K562 (cell line): ENCODE results near the gene HCAR1. TPM values are rescaled to one million over a fixed set of nuclear protein-coding genes. Genes with fewer than 3 reads are reported as not detected.

ENCODE experiments used
- ATAC-seq: fragments of 200-7000 bp; cut with Tn5 transposase; 3 replicates; pipeline ENCODE4 v1.9.1; 2020; ENCODE audit warnings: moderate library complexity
- BruUV-seq: library from RNA; stranded (reverse); fragments of 400-500 nt; replicated peaks from 2 replicates; lab custom pipeline; 2021; lab: Mats Ljungman, UMichigan
- CTCF ChIA-PET: fragments of 300-600 bp; formaldehyde crosslinking; extraction: SDS; loops from one replicate; lab custom pipeline; 2021; ENCODE audit warnings: low intra/inter-chr PET ratio; lab: Yijun Ruan, JAX
- POLR2A ChIA-PET: fragments of 300-600, 350-650 bp; sonication (Branson Sonifier 250); formaldehyde crosslinking; extraction: SDS; loops from one replicate; lab custom pipeline; 2021; ENCODE audit warnings: antibody characterized with exemption, inconsistent platforms; lab: Yijun Ruan, JAX
- DNase-seq, 4 experiments: peaks; one replicate each; pipeline versions ENCODE4 v3.0.0 to v3.0.0-alpha.2; 2011 to 2018; ENCODE audit warnings: low spot score in 3 of 4, mixed read lengths in 3 of 4; ENCODE audit errors: extremely low read depth in 1 of 4
- FAIRE-seq: peaks from 2 replicates; lab custom pipeline; 2011; peaks lifted over from hg19 to GRCh38; lab: Jason Lieb, UNC
- H2AFZ ChIP-seq: 2 replicates; pipeline ENCODE4 v1.6.0; 2011; ENCODE audit warnings: low read depth, low read length, control low read depth, inconsistent platforms
- H3K27ac ChIP-seq: fragments of 200-600 bp; 3 replicates; pipeline ENCODE4 v1.8.0; 2011; ENCODE audit warnings: low read depth, mild to moderate bottlenecking, control low read depth, inconsistent platforms, low read length, moderate library complexity, mixed read lengths; ENCODE audit errors: extremely low read depth
- H3K27me3 ChIP-seq, 2 experiments: fragments of 300-600 bp in 1 of 2; 2 replicates in 1 of 2; 3 replicates in 1 of 2; pipeline versions ENCODE4 v1.6.0 to v1.8.0; 2011; ENCODE audit warnings: inconsistent platforms in 2 of 2, low read length in 2 of 2, mild to moderate bottlenecking in 1 of 2, mixed read lengths in 1 of 2, moderate library complexity in 1 of 2; ENCODE audit not compliant: control insufficient read depth in 2 of 2, insufficient read depth in 2 of 2
- H3K36me3 ChIP-seq: fragments of 300-600 bp; 3 replicates; pipeline ENCODE4 v1.8.0; 2011; ENCODE audit warnings: mild to moderate bottlenecking, low read length, inconsistent platforms; ENCODE audit not compliant: control insufficient read depth, insufficient read depth
- H3K4me1 ChIP-seq, 2 experiments: fragments of 200-600 bp in 1 of 2; replicated peaks in 1 of 2; 2 replicates in 1 of 2; 3 replicates in 1 of 2; pipeline versions ENCODE4 v1.5.1 to v1.8.0; 2011; ENCODE audit warnings: inconsistent platforms in 2 of 2, low read length in 2 of 2, mild to moderate bottlenecking in 1 of 2, mixed read lengths in 1 of 2, moderate library complexity in 1 of 2; ENCODE audit not compliant: control insufficient read depth in 2 of 2, insufficient read depth in 2 of 2
- H3K4me2 ChIP-seq: 2 replicates; pipeline ENCODE4 v1.6.1; 2011; ENCODE audit warnings: low read length, control low read depth, inconsistent platforms, mixed read lengths; ENCODE audit not compliant: insufficient read depth
- H3K4me3 ChIP-seq: fragments of 200-600 bp; sonication (generic), shearing (Covaris generic); 2 replicates; pipeline ENCODE4 v1.5.1; 2016; ENCODE audit warnings: control low read depth, inconsistent platforms
- H3K79me2 ChIP-seq: fragments of 200-600 bp; 3 replicates; pipeline ENCODE4 v1.8.0; 2011; ENCODE audit warnings: low read length, inconsistent platforms; ENCODE audit not compliant: control insufficient read depth, insufficient read depth
- H3K9ac ChIP-seq, 2 experiments: 2 replicates each; pipeline versions ENCODE4 v1.6.0 to v1.6.1; 2011; ENCODE audit warnings: low read depth in 2 of 2, low read length in 2 of 2, control low read depth in 1 of 2, inconsistent platforms in 1 of 2, mild to moderate bottlenecking in 1 of 2, mixed read lengths in 1 of 2; ENCODE audit not compliant: insufficient read depth in 1 of 2
- H3K9me1 ChIP-seq: one replicate; pipeline ENCODE4 v1.6.0; 2011; ENCODE audit warnings: inconsistent platforms, mild to moderate bottlenecking, low read length, moderate library complexity; ENCODE audit not compliant: control insufficient read depth, insufficient read depth
- H3K9me3 ChIP-seq: replicated peaks from 2 replicates; pipeline ENCODE4 v1.5.1; 2011; ENCODE audit warnings: low read depth, low read length, inconsistent platforms; ENCODE audit not compliant: control insufficient read depth, insufficient read depth
- H4K20me1 ChIP-seq: replicated peaks from 2 replicates; pipeline ENCODE4 v1.6.1; 2011; ENCODE audit warnings: low read length, inconsistent platforms, mixed read lengths; ENCODE audit not compliant: control insufficient read depth, insufficient read depth
- CBFB ChIP-seq: sonication (generic); formaldehyde crosslinking; IDR thresholded peaks from 2 replicates; pipeline ENCODE4 v1.4.0; 2020; ENCODE audit warnings: mild to moderate bottlenecking, missing genetic modification reagents
- CHD1 ChIP-seq: fragments of 200-600 bp; sonication (generic); IDR thresholded peaks from one replicate; pipeline ENCODE4 v1.6.1; 2012; ENCODE audit warnings: mild to moderate bottlenecking, moderate library complexity, low read length, inconsistent platforms
- ELF4 ChIP-seq: fragments of 450-650 bp; formaldehyde crosslinking; IDR thresholded peaks from 2 replicates; pipeline ENCODE4 v1.4.0; 2022; ENCODE audit warnings: missing genetic modification characterization
- EZH2 ChIP-seq: IDR thresholded peaks from 2 replicates; pipeline ENCODE4 v1.6.1; 2012; ENCODE audit warnings: low read depth, mild to moderate bottlenecking, inconsistent platforms, low read length, borderline replicate concordance
- MEF2D ChIP-seq: conservative IDR thresholded peaks from 2 replicates; pipeline ENCODE4 v1.6.1; 2016; ENCODE audit warnings: low read depth, missing genetic modification characterization, missing compliant biosample characterization
- OTX1 ChIP-seq: fragments of 450-650 bp; formaldehyde crosslinking; IDR thresholded peaks from 2 replicates; pipeline ENCODE4 v1.4.0; 2022; ENCODE audit warnings: mild to moderate bottlenecking
- SMARCE1 ChIP-seq: fragments of 450-650 bp; IDR thresholded peaks from 2 replicates; pipeline ENCODE4 v1.7.1; 2016; ENCODE audit warnings: mild to moderate bottlenecking
- ZSCAN29 ChIP-seq: fragments of 450-650 bp; IDR thresholded peaks from 2 replicates; pipeline ENCODE4 v1.6.1; 2017
- WGBS: fragments of 100-300 bp; shearing (Covaris generic); methylation state at CpG from one replicate; pipeline ENCODE4 v1.1.6; 2016; ENCODE audit warnings: low coverage, mixed read lengths; ENCODE audit not compliant: insufficient coverage; ENCODE audit errors: missing lambda C conversion rate; 5-methylcytosine and 5-hydroxymethylcytosine counted together
- in situ Hi-C: fragments of 300-500 bp; cut with MboI; formaldehyde crosslinking; loops from 4 replicates; pipeline ENCODE4 v1.15.0; 2018; ENCODE audit warnings: inconsistent platforms, mixed read lengths
- intact Hi-C: fragments of 100-400 bp; cut with micrococcal nuclease; formaldehyde crosslinking; loops from 2 replicates; pipeline ENCODE4 v1.14.2; 2022
- polyA plus RNA-seq, 8 experiments: library from polyadenylated mRNA; depleted of rRNA in 4 of 8; stranded (reverse) in 5 of 8; unstranded in 3 of 8; fragments of >200 nt; fragmentation: Nextera tagmentation in 2 of 8; fragmentation: Illumina TruSeq in 1 of 8; extraction: Ambion mirVana in 2 of 8; extraction: Trizol in 1 of 8; gene quantifications; 2 replicates each; pipeline versions ENCODE4 v1.2.1 to v1.2.3, GENCODE V29; 2011 to 2014; ENCODE audit warnings: inconsistent platforms in 1 of 8, missing spikeins in 1 of 8
- total RNA-seq, 7 experiments: library from RNA; depleted of rRNA in 6 of 7; stranded (reverse); fragments of >200 nt in 6 of 7; fragmentation: Illumina TruSeq in 2 of 7; extraction: Trizol in 2 of 7; gene quantifications; 2 replicates each; pipeline versions ENCODE4 v1.2.1 to v1.2.3, GENCODE V29; 2011 to 2021; ENCODE audit warnings: low replicate concordance in 1 of 7
- TF ChIP-seq, protein P1 (sequence below), 2 experiments: fragments of 450-650 bp; IDR thresholded peaks; 2 replicates each; pipeline ENCODE4 v1.6.1; 2016
- TF ChIP-seq, protein P2 (sequence below): fragments of 250-450 bp; sonication (Bioruptor Pico); IDR thresholded peaks from 2 replicates; pipeline ENCODE4 v1.4.0; 2020; ENCODE audit warnings: borderline replicate concordance
- TF ChIP-seq, protein P3 (sequence below): fragments of 450-650 bp; formaldehyde crosslinking; IDR thresholded peaks from 2 replicates; pipeline ENCODE4 v1.4.0; 2022; ENCODE audit warnings: missing genetic modification characterization
- TF ChIP-seq, protein P4 (sequence below): fragments of 250-450 bp; sonication (Bioruptor Pico); IDR thresholded peaks from 2 replicates; pipeline ENCODE4 v1.8.0; 2022; ENCODE audit warnings: inconsistent platforms
- TF ChIP-seq, protein P5 (sequence below): fragments of 450-650 bp; formaldehyde crosslinking; conservative IDR thresholded peaks from 2 replicates; pipeline ENCODE4 v1.4.0; 2022; ENCODE audit warnings: mild to moderate bottlenecking, missing genetic modification characterization

HCAR1 gene
- total and polyA plus RNA-seq, 9 of the 15 experiments (the other 6 are each of a cell fraction or from before 2014, with no cell fraction given) = not detected

DNA sequence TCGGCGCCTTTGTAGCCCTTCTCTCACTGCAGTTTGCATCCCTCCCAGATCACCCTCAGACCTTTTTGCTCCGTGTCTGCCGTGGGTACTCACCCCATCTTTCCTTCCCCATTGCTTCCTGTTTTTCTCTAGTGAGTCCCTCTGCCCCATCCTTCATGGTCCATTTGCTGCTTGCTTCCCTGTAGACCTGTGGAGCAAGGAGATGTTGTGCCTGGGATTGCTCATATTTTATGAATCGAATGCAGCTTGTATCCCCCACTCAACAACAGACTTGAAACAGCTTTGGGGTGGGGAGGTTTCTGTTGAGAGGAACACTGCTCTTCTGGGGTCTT is 22.6 kb upstream of the HCAR1 start:
- Histone ChIP-seq H3K27me3 (no peaks in the 10 kb centered on the region), H3K9ac (peak overlapping the region; percentile 97 to 98), H3K79me2 (peaks cover 46% of the 10 kb centered on the region), H3K27ac (peak overlapping the region; percentile 87), H3K36me3 (peaks cover 46% of the 10 kb centered on the region), H3K4me3 (peak overlapping the region; percentile 77), H4K20me1 (no peaks in the 10 kb centered on the region; the same call in 1 of the 2 replicates), H2AFZ (peak overlapping the region; percentile 93), H3K4me1 (peaks cover 31 to 33% of the 10 kb centered on the region in 2 experiments; a peak in 4 of 5 replicates), H3K9me1 (no peaks in the 10 kb centered on the region), H3K4me2 (peak overlapping the region; percentile 99), H3K9me3 (no peaks in the 10 kb centered on the region)
- POLR2A ChIA-PET = interaction anchor here (0.5 to 1.6 kb wide), 7 partner anchors 9 to 550 kb away, joined by 3 to 6 read pairs (median 3); partner anchors contain the start of gene B3GNT4
- FAIRE-seq (no peak), DNase-seq (no peak), ATAC-seq (peak; percentile 6)
- WGBS = 0% methylated on average over 5 of the region's 5 CpGs
- in situ Hi-C loops = loop anchor here (5.0 kb wide), 1 partner anchor 116 kb away; no protein-coding TSS in a partner anchor
- intact Hi-C loops = loop anchor here (10.0 kb wide), 1 partner anchor 358 kb away; no protein-coding TSS in a partner anchor
- CTCF ChIA-PET = interaction anchor here (1.4 to 4.1 kb wide), 2 partner anchors 114 to 116 kb away, joined by 5 to 61 read pairs; no protein-coding TSS in a partner anchor
- BruUV-seq = no TSS peak
- TF ChIP-seq ZSCAN29 = no peak
- TF ChIP-seq ELF4 = peak; percentile 42; the same call in 1 of the 2 replicates
- TF ChIP-seq, protein P1, sequence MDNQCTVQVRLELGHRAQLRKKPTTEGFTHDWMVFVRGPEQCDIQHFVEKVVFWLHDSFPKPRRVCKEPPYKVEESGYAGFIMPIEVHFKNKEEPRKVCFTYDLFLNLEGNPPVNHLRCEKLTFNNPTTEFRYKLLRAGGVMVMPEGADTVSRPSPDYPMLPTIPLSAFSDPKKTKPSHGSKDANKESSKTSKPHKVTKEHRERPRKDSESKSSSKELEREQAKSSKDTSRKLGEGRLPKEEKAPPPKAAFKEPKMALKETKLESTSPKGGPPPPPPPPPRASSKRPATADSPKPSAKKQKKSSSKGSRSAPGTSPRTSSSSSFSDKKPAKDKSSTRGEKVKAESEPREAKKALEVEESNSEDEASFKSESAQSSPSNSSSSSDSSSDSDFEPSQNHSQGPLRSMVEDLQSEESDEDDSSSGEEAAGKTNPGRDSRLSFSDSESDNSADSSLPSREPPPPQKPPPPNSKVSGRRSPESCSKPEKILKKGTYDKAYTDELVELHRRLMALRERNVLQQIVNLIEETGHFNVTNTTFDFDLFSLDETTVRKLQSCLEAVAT (IDR thresholded peaks at IDR 0.05) = 0 out of 4 replicates have a peak, but pooled peaks of 1 of the 2 experiments have one; percentile 6
- no peak for TF ChIP-seq MEF2D
- TF ChIP-seq, protein P2, sequence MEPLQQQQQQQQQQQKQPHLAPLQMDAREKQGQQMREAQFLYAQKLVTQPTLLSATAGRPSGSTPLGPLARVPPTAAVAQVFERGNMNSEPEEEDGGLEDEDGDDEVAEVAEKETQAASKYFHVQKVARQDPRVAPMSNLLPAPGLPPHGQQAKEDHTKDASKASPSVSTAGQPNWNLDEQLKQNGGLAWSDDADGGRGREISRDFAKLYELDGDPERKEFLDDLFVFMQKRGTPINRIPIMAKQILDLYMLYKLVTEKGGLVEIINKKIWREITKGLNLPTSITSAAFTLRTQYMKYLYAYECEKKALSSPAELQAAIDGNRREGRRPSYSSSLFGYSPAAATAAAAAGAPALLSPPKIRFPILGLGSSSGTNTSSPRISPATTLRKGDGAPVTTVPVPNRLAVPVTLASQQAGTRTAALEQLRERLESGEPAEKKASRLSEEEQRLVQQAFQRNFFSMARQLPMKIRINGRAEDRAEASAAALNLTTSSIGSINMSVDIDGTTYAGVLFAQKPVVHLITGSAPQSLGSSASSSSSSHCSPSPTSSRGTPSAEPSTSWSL (CRISPR knock-in tag) = no peak
- TF ChIP-seq, protein P3, sequence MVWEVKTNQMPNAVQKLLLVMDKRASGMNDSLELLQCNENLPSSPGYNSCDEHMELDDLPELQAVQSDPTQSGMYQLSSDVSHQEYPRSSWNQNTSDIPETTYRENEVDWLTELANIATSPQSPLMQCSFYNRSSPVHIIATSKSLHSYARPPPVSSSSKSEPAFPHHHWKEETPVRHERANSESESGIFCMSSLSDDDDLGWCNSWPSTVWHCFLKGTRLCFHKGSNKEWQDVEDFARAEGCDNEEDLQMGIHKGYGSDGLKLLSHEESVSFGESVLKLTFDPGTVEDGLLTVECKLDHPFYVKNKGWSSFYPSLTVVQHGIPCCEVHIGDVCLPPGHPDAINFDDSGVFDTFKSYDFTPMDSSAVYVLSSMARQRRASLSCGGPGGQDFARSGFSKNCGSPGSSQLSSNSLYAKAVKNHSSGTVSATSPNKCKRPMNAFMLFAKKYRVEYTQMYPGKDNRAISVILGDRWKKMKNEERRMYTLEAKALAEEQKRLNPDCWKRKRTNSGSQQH (CRISPR knock-in tag) = 0 out of 2 replicates have a peak, but pooled peaks have one; percentile 26
- peak; percentile 52; the same call in 1 of the 2 replicates for TF ChIP-seq OTX1 (CRISPR knock-in tag)
- TF ChIP-seq, protein P4, sequence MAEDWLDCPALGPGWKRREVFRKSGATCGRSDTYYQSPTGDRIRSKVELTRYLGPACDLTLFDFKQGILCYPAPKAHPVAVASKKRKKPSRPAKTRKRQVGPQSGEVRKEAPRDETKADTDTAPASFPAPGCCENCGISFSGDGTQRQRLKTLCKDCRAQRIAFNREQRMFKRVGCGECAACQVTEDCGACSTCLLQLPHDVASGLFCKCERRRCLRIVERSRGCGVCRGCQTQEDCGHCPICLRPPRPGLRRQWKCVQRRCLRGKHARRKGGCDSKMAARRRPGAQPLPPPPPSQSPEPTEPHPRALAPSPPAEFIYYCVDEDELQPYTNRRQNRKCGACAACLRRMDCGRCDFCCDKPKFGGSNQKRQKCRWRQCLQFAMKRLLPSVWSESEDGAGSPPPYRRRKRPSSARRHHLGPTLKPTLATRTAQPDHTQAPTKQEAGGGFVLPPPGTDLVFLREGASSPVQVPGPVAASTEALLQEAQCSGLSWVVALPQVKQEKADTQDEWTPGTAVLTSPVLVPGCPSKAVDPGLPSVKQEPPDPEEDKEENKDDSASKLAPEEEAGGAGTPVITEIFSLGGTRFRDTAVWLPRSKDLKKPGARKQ = no peak
- peak; percentile 51; the same call in 1 of the 2 replicates for TF ChIP-seq SMARCE1
- TF ChIP-seq, protein P5, sequence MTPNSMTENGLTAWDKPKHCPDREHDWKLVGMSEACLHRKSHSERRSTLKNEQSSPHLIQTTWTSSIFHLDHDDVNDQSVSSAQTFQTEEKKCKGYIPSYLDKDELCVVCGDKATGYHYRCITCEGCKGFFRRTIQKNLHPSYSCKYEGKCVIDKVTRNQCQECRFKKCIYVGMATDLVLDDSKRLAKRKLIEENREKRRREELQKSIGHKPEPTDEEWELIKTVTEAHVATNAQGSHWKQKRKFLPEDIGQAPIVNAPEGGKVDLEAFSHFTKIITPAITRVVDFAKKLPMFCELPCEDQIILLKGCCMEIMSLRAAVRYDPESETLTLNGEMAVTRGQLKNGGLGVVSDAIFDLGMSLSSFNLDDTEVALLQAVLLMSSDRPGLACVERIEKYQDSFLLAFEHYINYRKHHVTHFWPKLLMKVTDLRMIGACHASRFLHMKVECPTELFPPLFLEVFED (CRISPR knock-in tag) = peak; percentile 62; the same call in 1 of the 2 replicates
- TF ChIP-seq CBFB (CRISPR knock-in tag) = 0 out of 2 replicates have a peak, but pooled peaks have one; percentile 7
- peak; percentile 50 for TF ChIP-seq CHD1
- no peak for TF ChIP-seq EZH2
